ENCODE results near the gene TRIM50.

TRIM50 gene

GRCh38 chr7:73358590-73359275 lies 30.9 kb upstream of the TRIM50 start:
- peaks cover 25% of the 10 kb centered on the region for H3K4me1 Mint-ChIP-seq (ENCODE audit: low read depth)
- peaks cover 22% of the 10 kb centered on the region for H3K27me3 Mint-ChIP-seq
- no peaks in the 10 kb centered on the region for H3K9me3 Mint-ChIP-seq
- intact Hi-C loops (cut with micrococcal nuclease) = no loop called here
- H3K4me3 Mint-ChIP-seq = peak overlapping the region; percentile 2
- H3K27ac Mint-ChIP-seq = peak overlapping the region; percentile 74
- H3K36me3 Mint-ChIP-seq (ENCODE audit: low read depth) = no peaks in the 10 kb centered on the region

- H3K4me1 Mint-ChIP-seq (ENCODE audit: low read depth) = peaks cover 21% of the 10 kb centered on the region
These were observed 28.3 kb upstream of the TRIM50 start for GRCh38 chr7:73356159-73356558.

GRCh38 chr7:73354821-73355220 lies 26.9 kb upstream of the TRIM50 start:
- H3K27me3 Mint-ChIP-seq = peaks cover 20% of the 10 kb centered on the region
- intact Hi-C loops (cut with micrococcal nuclease) = no loop called here
- peaks cover 7% of the 10 kb centered on the region for H3K36me3 Mint-ChIP-seq (ENCODE audit: low read depth)
- no peak overlapping the region for H3K4me3 Mint-ChIP-seq
- H3K9me3 Mint-ChIP-seq = peaks cover 12% of the 10 kb centered on the region
- H3K4me1 Mint-ChIP-seq (ENCODE audit: low read depth) = peaks cover 21% of the 10 kb centered on the region
- no peak overlapping the region for H3K27ac Mint-ChIP-seq

More at GRCh38 chr7:73356159-73356558, 28.3 kb upstream of the TRIM50 start:
- no peak overlapping the region for H3K27ac Mint-ChIP-seq
- H3K9me3 Mint-ChIP-seq = peaks cover 12% of the 10 kb centered on the region
- H3K36me3 Mint-ChIP-seq (ENCODE audit: low read depth) = peaks cover 7% of the 10 kb centered on the region
- H3K27me3 Mint-ChIP-seq = peaks cover 20% of the 10 kb centered on the region
- intact Hi-C loops (cut with micrococcal nuclease) = no loop called here
- no peak overlapping the region for H3K4me3 Mint-ChIP-seq

GRCh38 chr7:73354196-73354595 lies 26.3 kb upstream of the TRIM50 start:
- Mint-ChIP-seq H3K36me3 (ENCODE audit: low read depth) (peaks cover 7% of the 10 kb centered on the region), H3K9me3 (peaks cover 12% of the 10 kb centered on the region), H3K27me3 (peaks cover 16% of the 10 kb centered on the region), H3K4me1 (ENCODE audit: low read depth) (peaks cover 19% of the 10 kb centered on the region), H3K27ac (no peak overlapping the region), H3K4me3 (no peak overlapping the region)
- intact Hi-C loops (cut with micrococcal nuclease) = no loop called here

- Mint-ChIP-seq H3K4me3 (no peak overlapping the region), H3K27me3 (peaks cover 14% of the 10 kb centered on the region), H3K4me1 (ENCODE audit: low read depth) (peaks cover 11% of the 10 kb centered on the region), H3K36me3 (ENCODE audit: low read depth) (peaks cover 7% of the 10 kb centered on the region), H3K27ac (no peak overlapping the region), H3K9me3 (peaks cover 12% of the 10 kb centered on the region)
- intact Hi-C loops (cut with micrococcal nuclease) = no loop called here
These were observed 25.4 kb upstream of the TRIM50 start for GRCh38 chr7:73353243-73353642.

- Mint-ChIP-seq H3K36me3 (ENCODE audit: low read depth) (peaks cover 7% of the 10 kb centered on the region), H3K9me3 (peaks cover 12% of the 10 kb centered on the region), H3K27ac (no peak overlapping the region), H3K27me3 (peaks cover 16% of the 10 kb centered on the region), H3K4me1 (ENCODE audit: low read depth) (peaks cover 6% of the 10 kb centered on the region), H3K4me3 (no peak overlapping the region)
- intact Hi-C loops (cut with micrococcal nuclease) = no loop called here
These were observed 24.9 kb upstream of the TRIM50 start for GRCh38 chr7:73352784-73353183.

GRCh38 chr7:73351447-73352167 lies 23.7 kb upstream of the TRIM50 start:
- peaks cover 5% of the 10 kb centered on the region for H3K4me1 Mint-ChIP-seq (ENCODE audit: low read depth)
- peaks cover 12% of the 10 kb centered on the region for H3K9me3 Mint-ChIP-seq
- intact Hi-C loops (cut with micrococcal nuclease) = no loop called here
- no peak overlapping the region for H3K27ac Mint-ChIP-seq
- peaks cover 7% of the 10 kb centered on the region for H3K36me3 Mint-ChIP-seq (ENCODE audit: low read depth)
- no peak overlapping the region for H3K4me3 Mint-ChIP-seq
- peaks cover 12% of the 10 kb centered on the region for H3K27me3 Mint-ChIP-seq

- Mint-ChIP-seq H3K9me3 (peaks cover 12% of the 10 kb centered on the region), H3K36me3 (ENCODE audit: low read depth) (peaks cover 7% of the 10 kb centered on the region), H3K27ac (no peak overlapping the region), H3K4me3 (no peak overlapping the region), H3K4me1 (ENCODE audit: low read depth) (peaks cover 5% of the 10 kb centered on the region), H3K27me3 (peaks cover 11% of the 10 kb centered on the region)
- intact Hi-C loops (cut with micrococcal nuclease) = no loop called here
These were observed 22.6 kb upstream of the TRIM50 start for GRCh38 chr7:73350306-73351068.

GRCh38 chr7:73349763-73350162 lies 21.9 kb upstream of the TRIM50 start:
- H3K27me3 Mint-ChIP-seq = peaks cover 9% of the 10 kb centered on the region
- H3K4me1 Mint-ChIP-seq (ENCODE audit: low read depth) = peaks cover 5% of the 10 kb centered on the region
- peaks cover 12% of the 10 kb centered on the region for H3K9me3 Mint-ChIP-seq
- no peak overlapping the region for H3K27ac Mint-ChIP-seq
- peaks cover 7% of the 10 kb centered on the region for H3K36me3 Mint-ChIP-seq (ENCODE audit: low read depth)
- no peak overlapping the region for H3K4me3 Mint-ChIP-seq
- intact Hi-C loops (cut with micrococcal nuclease) = no loop called here

GRCh38 chr7:73345951-73346350 lies 18.1 kb upstream of the TRIM50 start:
- Mint-ChIP-seq H3K9me3 (no peaks in the 10 kb centered on the region), H3K27me3 (peaks cover 7% of the 10 kb centered on the region), H3K4me3 (no peak overlapping the region), H3K36me3 (ENCODE audit: low read depth) (no peaks in the 10 kb centered on the region), H3K27ac (no peak overlapping the region), H3K4me1 (ENCODE audit: low read depth) (no peaks in the 10 kb centered on the region)
- intact Hi-C loops (cut with micrococcal nuclease) = no loop called here

- intact Hi-C loops (cut with micrococcal nuclease) = no loop called here
- Mint-ChIP-seq H3K27ac (no peak overlapping the region), H3K27me3 (peaks cover 7% of the 10 kb centered on the region), H3K9me3 (no peaks in the 10 kb centered on the region), H3K4me1 (ENCODE audit: low read depth) (no peaks in the 10 kb centered on the region), H3K4me3 (no peak overlapping the region), H3K36me3 (ENCODE audit: low read depth) (no peaks in the 10 kb centered on the region)
These were observed 17.7 kb upstream of the TRIM50 start for GRCh38 chr7:73345538-73345937.

GRCh38 chr7:73343671-73344380 lies 15.9 kb upstream of the TRIM50 start:
- intact Hi-C loops (cut with micrococcal nuclease) = no loop called here
- Mint-ChIP-seq H3K9me3 (no peaks in the 10 kb centered on the region), H3K27ac (no peak overlapping the region), H3K27me3 (peaks cover 17% of the 10 kb centered on the region), H3K4me1 (ENCODE audit: low read depth) (no peaks in the 10 kb centered on the region), H3K36me3 (ENCODE audit: low read depth) (no peaks in the 10 kb centered on the region), H3K4me3 (no peak overlapping the region)

GRCh38 chr7:73342645-73343044 lies 14.8 kb upstream of the TRIM50 start:
- peaks cover 15% of the 10 kb centered on the region for H3K27me3 Mint-ChIP-seq
- intact Hi-C loops (cut with micrococcal nuclease) = no loop called here
- H3K9me3 Mint-ChIP-seq = no peaks in the 10 kb centered on the region
- no peak overlapping the region for H3K27ac Mint-ChIP-seq
- no peaks in the 10 kb centered on the region for H3K4me1 Mint-ChIP-seq (ENCODE audit: low read depth)
- no peak overlapping the region for H3K4me3 Mint-ChIP-seq
- H3K36me3 Mint-ChIP-seq (ENCODE audit: low read depth) = no peaks in the 10 kb centered on the region
